AG04450 (cell line): ENCODE measurements around the gene CD48. TPM values are rescaled to one million over a fixed set of nuclear protein-coding genes. Genes with fewer than 3 reads are reported as not detected.

Experiments used
- CTCF ChIA-PET: fragments of 300-600, 350-600 bp; formaldehyde crosslinking; extraction: SDS; loops from one replicate; lab custom pipeline; 2022; ENCODE audit warnings: antibody characterized with exemption, inconsistent platforms; lab: Charles Lee
- POLR2A ChIA-PET: fragments of 350-600 bp; formaldehyde crosslinking; extraction: SDS; loops from one replicate; lab custom pipeline; 2021; ENCODE audit warnings: antibody characterized with exemption, inconsistent platforms; lab: Yijun Ruan, JAX
- DNase-seq: peaks from one replicate; pipeline ENCODE4 v3.0.0-alpha.2; 2011; ENCODE audit warnings: low read depth, low spot score
- H3K27ac ChIP-seq: one replicate; pipeline ENCODE4 v1.5.1; 2012; ENCODE audit warnings: low read depth, low read length, control low read depth
- H3K27me3 ChIP-seq: one replicate; pipeline ENCODE4 v1.6.0; 2012; ENCODE audit warnings: low read length; ENCODE audit not compliant: control insufficient read depth, insufficient read depth
- H3K4me3 ChIP-seq: 2 replicates; pipeline ENCODE4 v1.5.1; 2011; ENCODE audit warnings: mild to moderate bottlenecking, low read depth, low read length, control low read depth
- H3K9me3 ChIP-seq: 2 replicates; pipeline ENCODE4 v1.5.1; 2012; ENCODE audit warnings: low read length; ENCODE audit not compliant: control insufficient read depth, insufficient read depth
- polyA plus RNA-seq: library from polyadenylated mRNA; depleted of rRNA; stranded (reverse); fragments of >200 nt; gene quantifications from 2 replicates; pipeline ENCODE4 v1.2.3, GENCODE V29; 2011
- TF ChIP-seq, protein P1 (sequence below): IDR thresholded peaks from 2 replicates; pipeline ENCODE4 v1.5.1; 2011; ENCODE audit warnings: low read depth, low read length, control low read depth, inconsistent platforms

Gene CD48
- polyA plus RNA-seq, 1 experiment: not detected

DNA sequence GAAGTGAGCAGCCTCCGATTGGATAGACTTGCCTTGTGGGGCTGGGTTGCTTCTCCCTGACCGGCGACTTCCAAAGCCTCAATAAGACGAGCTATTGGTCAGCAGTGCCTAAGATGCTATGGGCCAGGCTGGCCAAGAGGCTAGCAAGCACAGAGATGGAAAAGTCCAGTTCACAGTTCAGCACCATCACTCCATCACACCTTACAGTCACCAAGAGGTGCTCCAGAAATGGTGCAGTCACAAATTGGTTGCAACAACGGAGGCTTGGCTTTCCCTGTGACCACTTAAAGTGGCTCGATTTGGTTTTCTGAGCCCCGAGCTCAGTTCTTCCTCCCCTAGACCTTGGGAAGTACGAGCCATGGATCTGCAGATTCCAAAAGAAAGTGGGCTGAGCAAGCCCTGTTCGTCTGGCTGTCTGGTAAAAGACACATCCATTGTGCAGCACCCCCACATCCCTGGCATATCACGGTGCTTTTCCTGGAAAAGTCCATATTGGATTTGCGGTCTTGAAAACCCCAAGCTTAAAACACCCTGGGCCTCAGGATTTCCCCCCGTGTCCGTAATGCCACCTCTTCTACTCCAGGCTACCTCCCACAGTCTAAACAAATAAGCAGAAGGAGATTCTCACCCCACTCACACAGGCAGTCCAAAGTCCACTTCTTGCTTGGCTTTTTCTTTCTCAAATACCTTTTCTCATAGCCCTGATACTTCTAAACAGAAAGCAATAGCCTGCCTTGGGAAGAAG is 66.1 kb downstream of the CD48 start:
- DNase-seq: no peak
- no peak overlapping the region for H3K4me3 ChIP-seq
- H3K9me3 ChIP-seq: no peaks in the 10 kb centered on the region
- ChIA-PET POLR2A (no interaction called here), CTCF (interaction anchor here (0.6 kb wide), 1 partner anchor 10 kb away, joined by 4 read pairs; no protein-coding TSS in a partner anchor)
- no peak overlapping the region for H3K27ac ChIP-seq
- H3K27me3 ChIP-seq: no peaks in the 10 kb centered on the region
- TF ChIP-seq, protein P1, sequence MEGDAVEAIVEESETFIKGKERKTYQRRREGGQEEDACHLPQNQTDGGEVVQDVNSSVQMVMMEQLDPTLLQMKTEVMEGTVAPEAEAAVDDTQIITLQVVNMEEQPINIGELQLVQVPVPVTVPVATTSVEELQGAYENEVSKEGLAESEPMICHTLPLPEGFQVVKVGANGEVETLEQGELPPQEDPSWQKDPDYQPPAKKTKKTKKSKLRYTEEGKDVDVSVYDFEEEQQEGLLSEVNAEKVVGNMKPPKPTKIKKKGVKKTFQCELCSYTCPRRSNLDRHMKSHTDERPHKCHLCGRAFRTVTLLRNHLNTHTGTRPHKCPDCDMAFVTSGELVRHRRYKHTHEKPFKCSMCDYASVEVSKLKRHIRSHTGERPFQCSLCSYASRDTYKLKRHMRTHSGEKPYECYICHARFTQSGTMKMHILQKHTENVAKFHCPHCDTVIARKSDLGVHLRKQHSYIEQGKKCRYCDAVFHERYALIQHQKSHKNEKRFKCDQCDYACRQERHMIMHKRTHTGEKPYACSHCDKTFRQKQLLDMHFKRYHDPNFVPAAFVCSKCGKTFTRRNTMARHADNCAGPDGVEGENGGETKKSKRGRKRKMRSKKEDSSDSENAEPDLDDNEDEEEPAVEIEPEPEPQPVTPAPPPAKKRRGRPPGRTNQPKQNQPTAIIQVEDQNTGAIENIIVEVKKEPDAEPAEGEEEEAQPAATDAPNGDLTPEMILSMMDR: no peak

DNA sequence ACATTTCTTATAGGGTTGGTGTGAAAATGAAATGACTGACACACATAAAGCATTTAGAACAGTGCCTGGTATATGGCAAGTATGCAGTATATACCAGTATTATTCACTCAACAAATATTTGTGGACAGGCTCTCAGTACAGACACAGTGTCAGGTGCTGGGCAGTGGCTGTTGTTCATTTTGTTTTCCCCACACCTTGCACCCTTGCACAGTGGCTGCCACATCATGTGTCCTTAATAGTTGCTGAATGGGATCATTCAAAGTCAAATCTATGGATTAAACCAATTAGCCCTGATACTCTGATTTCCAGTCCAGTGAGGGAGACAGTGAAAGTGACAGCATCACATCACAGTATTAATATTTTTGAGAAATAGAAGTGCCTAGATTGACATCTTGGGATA is 67.2 kb downstream of the CD48 start:
- CTCF ChIA-PET: no interaction called here
- Histone ChIP-seq H3K27ac (no peak overlapping the region), H3K4me3 (no peak overlapping the region), H3K9me3 (no peaks in the 10 kb centered on the region), H3K27me3 (no peaks in the 10 kb centered on the region)
- POLR2A ChIA-PET: no interaction called here
- DNase-seq: no peak
- TF ChIP-seq, protein P1: no peak

DNA sequence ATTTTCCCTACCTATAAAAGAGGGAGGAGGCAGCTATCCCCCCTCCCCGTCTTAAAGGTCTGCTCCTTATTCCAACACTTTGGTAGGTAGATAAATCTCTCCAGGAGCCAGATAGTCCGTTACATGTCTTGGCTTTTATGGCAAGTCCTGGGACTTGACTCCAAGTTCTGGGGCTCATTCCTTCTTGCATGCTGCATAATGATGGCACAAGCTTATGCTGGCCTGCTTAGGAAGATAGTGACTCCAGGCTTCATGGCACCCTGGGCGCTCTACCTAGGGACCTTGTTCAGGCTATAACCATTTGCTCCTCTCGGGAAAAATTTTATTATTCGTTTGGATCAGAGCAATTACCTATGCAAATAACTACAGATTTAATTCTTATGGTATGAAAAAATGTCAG is 68.5 kb downstream of the CD48 start:
- Histone ChIP-seq H3K27ac (no peak overlapping the region), H3K4me3 (no peak overlapping the region), H3K9me3 (no peaks in the 10 kb centered on the region), H3K27me3 (no peaks in the 10 kb centered on the region)
- no peak for DNase-seq
- ChIA-PET CTCF (no interaction called here), POLR2A (no interaction called here)
- TF ChIP-seq, protein P1: no peak

DNA sequence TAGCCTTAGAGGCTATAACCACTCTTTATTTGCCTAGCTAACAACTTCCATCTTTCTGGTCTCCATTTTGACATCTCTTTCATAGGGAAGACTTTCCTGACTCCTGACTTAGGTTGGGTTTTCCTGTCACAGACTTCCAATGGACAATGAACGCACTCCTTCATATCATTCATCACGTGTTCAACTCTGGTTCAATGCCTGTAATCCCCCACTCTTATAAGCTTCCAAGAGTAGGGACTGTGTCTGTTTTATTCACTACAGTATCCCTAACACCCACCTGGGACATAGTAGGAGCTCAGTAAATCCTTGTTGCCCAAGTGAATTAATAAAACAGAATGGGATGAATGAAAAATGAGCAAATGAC is 69.4 kb downstream of the CD48 start:
- CTCF ChIA-PET: no interaction called here
- no peak for DNase-seq
- POLR2A ChIA-PET: no interaction called here
- Histone ChIP-seq H3K27ac (no peak overlapping the region), H3K27me3 (no peaks in the 10 kb centered on the region), H3K4me3 (no peak overlapping the region), H3K9me3 (no peaks in the 10 kb centered on the region)
- TF ChIP-seq, protein P1: no peak
